Thymus (tissue), 11 donors: Measurements from ENCODE around the gene MMP28. TPM values are rescaled to one million over a fixed set of nuclear protein-coding genes. Genes with fewer than 3 reads are reported as not detected.

Experiments used
- DNase-seq, 9 donors: peaks; one replicate each; pipeline ENCODE4 v3.0.0-alpha.2; 2013; ENCODE audit warnings: low spot score in 9 of 9, low read depth in 6 of 9, missing footprints in 1 of 9
- H3K27ac ChIP-seq, 2 donors: one replicate each; pipeline ENCODE4 v1.5.1; 2013; ENCODE audit warnings: control low read depth in 1 of 2, low read depth in 1 of 2, low read length in 1 of 2, mild to moderate bottlenecking in 1 of 2, moderate library complexity in 1 of 2
- H3K27me3 ChIP-seq, 2 donors: one replicate each; pipeline ENCODE4 v1.5.1; 2013; ENCODE audit warnings: low read length in 1 of 2; ENCODE audit not compliant: control insufficient read depth in 2 of 2, insufficient read depth in 1 of 2
- H3K36me3 ChIP-seq, 2 donors: one replicate each; pipeline ENCODE4 v1.5.1; 2013; ENCODE audit warnings: low read length in 1 of 2, mild to moderate bottlenecking in 1 of 2, moderate library complexity in 1 of 2; ENCODE audit not compliant: control insufficient read depth in 2 of 2, insufficient read depth in 2 of 2
- H3K4me1 ChIP-seq, 2 donors: one replicate each; pipeline ENCODE4 v1.5.1; 2013; ENCODE audit warnings: low read length in 2 of 2; ENCODE audit not compliant: control insufficient read depth in 2 of 2, insufficient read depth in 2 of 2
- H3K4me3 ChIP-seq, 2 donors: one replicate each; pipeline ENCODE4 v1.5.1; 2013; ENCODE audit warnings: low read length in 2 of 2, control low read depth in 1 of 2, mild to moderate bottlenecking in 1 of 2
- H3K9me3 ChIP-seq, 2 donors: one replicate each; pipeline ENCODE4 v1.5.1; 2013; ENCODE audit warnings: low read length in 1 of 2, mild to moderate bottlenecking in 1 of 2; ENCODE audit not compliant: control insufficient read depth in 2 of 2, insufficient read depth in 1 of 2
- WGBS: extraction: QIAGEN DNeasy Blood & Tissue Kit; methylation state at CpG from one replicate; pipeline ENCODE4 v1.1.7; 2013; 5-methylcytosine and 5-hydroxymethylcytosine counted together
- polyA plus RNA-seq: library from polyadenylated mRNA; stranded (reverse); fragments of 200-250 nt; gene quantifications from one replicate; pipeline ENCODE4 v1.2.3, GENCODE V29; 2013
- total RNA-seq: library from RNA; stranded (reverse); fragments of 120-200 nt; gene quantifications from one replicate; pipeline ENCODE4 v1.2.4, GENCODE V29; 2013
- donor health status: healthy.

The MMP28 gene
- total and polyA plus RNA-seq, 2 donors: 1.1 to 4.7 TPM

DNA sequence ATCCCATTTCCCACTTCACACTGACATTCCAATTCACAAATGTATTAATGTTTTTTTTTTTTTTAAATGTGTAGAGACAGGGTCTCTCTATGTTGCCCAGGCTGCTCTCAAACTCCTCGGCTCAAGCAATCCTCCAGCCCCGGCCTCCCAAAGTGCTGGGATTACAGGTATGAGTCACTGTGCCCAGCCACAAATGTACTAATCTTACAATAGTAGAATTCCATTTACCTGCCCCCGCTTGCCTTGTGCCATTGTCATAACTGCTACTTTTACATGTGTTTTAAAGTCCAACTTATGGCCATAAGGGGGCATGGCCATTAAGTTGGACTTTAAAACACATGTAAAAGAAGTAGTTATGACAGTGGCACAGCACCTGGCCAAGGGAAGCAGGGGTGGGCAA lies 4.6 kb downstream of the MMP28 start:
- Histone ChIP-seq H3K36me3 (no peaks in the 10 kb centered on the region), H3K27me3 (peaks cover 25 to 42% of the 10 kb centered on the region in 2 donors), H3K4me3 (no peak overlapping the region), H3K27ac (no peak overlapping the region), H3K9me3 (no peaks in the 10 kb centered on the region), H3K4me1 (peaks cover 7 to 8% of the 10 kb centered on the region in 2 donors)
- WGBS: 96% methylated on average over 3 of the region's 3 CpGs
- DNase-seq: no peak

DNA sequence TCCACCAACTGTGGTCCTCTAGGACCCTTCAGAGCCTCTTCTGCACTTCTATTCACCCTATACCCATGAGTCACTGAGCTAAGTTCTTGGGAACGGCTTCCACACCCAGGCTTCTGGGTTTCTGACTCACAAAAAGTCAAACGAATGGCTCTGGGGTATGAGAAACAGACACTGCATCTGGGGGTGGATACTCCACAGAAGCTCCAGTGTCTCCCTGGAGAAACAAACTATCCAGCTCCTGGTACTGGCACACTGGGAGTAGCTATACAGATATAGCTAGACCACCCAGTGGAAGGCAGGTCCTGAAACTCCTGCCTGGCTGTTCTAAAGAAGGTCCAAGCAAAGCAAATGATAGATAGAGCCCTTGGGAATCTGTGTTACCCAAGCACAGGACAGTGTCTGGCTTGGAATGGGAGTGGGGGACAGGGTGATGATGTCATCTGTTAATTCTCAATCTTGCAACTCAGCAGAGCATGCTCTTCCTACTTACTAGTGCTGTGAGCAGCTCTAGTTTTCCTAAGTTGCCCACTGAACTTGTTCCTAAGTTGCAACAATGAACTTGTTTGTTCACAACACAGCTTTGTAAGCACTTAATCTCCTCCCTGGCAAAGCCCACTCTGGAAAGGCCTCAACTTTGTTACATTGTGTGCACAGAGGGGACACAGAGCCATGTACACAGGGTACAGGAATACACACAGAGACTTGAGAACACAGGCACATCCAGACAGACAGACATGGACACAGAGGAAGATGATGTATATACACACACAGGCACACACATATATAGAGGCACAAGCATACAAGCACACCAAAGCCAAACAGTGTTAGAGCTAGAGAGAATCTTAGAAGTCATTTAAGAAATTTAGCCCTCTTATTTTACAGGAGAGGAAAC lies 6.7 kb downstream of the MMP28 start:
- 86% methylated on average over 2 of the region's 2 CpGs for WGBS
- Histone ChIP-seq H3K9me3 (no peaks in the 10 kb centered on the region), H3K4me3 (no peak overlapping the region), H3K4me1 (peaks cover 0 to 3% of the 10 kb centered on the region in 2 donors), H3K27ac (no peak overlapping the region), H3K27me3 (peaks cover 9 to 20% of the 10 kb centered on the region in 2 donors), H3K36me3 (no peaks in the 10 kb centered on the region)
- no peak for DNase-seq

DNA sequence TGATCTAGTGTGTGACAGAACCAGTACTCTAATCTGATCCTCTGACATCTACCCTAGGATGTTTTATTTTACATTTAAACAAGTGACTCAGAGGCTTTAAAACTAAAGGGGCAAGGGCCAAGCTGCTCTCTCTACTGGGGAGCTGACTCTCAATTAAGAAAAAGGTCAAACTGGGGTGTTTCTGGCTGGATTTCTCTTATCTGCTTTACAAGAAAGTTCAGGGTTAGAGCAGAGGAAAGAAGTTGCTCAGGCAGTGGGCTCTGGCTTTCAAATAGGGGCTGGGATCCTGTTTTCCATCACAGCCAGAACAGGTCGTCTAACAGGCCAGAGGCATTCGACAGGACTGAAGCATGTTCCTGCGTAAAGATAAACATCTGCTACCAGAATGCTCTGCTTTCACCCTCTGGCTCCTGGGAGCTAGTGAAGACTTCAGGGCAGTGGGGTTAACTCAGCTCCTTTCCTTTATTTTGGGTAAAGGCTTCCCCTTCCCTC lies 8.5 kb downstream of the MMP28 start:
- no peaks in the 10 kb centered on the region for H3K36me3 ChIP-seq
- no peak for DNase-seq
- H3K4me1 ChIP-seq: peaks cover 0 to 3% of the 10 kb centered on the region in 2 donors
- WGBS: 79% methylated on average over 3 of the region's 3 CpGs
- no peak overlapping the region for H3K4me3 ChIP-seq
- H3K9me3 ChIP-seq: no peaks in the 10 kb centered on the region
- no peak overlapping the region for H3K27ac ChIP-seq
- H3K27me3 ChIP-seq: peaks cover 0 to 8% of the 10 kb centered on the region in 2 donors

DNA sequence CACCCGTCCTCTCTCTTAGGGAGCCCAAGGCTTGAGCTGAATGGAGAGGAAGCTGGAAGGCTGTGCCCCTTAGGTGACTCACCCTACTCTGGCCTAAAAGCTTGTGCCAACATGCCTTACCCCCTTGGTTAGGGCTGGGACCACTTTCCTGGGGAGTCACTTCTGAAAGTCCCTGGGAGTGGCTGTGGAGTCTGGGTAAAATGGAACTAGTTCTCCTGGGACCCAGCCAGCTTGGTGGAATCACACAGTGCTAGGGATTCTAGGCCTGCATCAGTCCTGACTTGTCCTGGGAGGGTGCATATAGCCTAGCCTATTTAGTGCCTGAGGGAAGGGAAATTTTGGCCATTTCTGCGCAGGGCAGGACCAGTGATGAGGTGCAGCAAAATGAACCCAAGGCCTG lies 10.5 kb downstream of the MMP28 start:
- Histone ChIP-seq H3K9me3 (no peaks in the 10 kb centered on the region), H3K36me3 (no peaks in the 10 kb centered on the region), H3K27me3 (peaks cover 0 to 4% of the 10 kb centered on the region in 2 donors), H3K27ac (no peak overlapping the region), H3K4me1 (peaks cover 0 to 3% of the 10 kb centered on the region in 2 donors), H3K4me3 (no peak overlapping the region)
- DNase-seq: no peak
- WGBS: 92% methylated on average over 2 of the region's 2 CpGs

DNA sequence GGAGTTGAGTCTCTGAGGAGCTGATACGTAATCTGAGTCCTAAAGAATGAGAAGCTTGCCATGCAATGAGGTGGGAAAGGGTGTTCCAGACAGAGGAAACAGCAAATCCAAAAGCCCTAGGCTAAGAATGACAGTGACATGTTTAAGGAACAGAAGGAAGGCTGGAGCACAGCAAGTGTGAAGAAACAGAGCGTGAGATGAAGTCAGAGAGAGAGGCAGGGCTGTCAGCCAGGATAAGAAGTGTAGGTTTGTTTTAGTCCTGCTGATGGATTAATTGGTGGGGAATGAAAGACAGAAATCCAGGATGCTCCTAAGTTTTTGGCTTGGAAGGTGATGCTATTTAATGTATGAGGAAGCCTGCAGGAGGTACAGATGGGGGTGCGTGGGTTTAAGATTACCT lies 14.5 kb downstream of the MMP28 start:
- 94% methylated on average over 3 of the region's 3 CpGs for WGBS
- no peaks in the 10 kb centered on the region for H3K9me3 ChIP-seq
- no peak overlapping the region for H3K27ac ChIP-seq
- H3K4me1 ChIP-seq: peaks cover 0 to 3% of the 10 kb centered on the region in 2 donors
- no peak for DNase-seq
- H3K36me3 ChIP-seq: no peaks in the 10 kb centered on the region
- no peak overlapping the region for H3K4me3 ChIP-seq
- H3K27me3 ChIP-seq: no peaks in the 10 kb centered on the region

DNA sequence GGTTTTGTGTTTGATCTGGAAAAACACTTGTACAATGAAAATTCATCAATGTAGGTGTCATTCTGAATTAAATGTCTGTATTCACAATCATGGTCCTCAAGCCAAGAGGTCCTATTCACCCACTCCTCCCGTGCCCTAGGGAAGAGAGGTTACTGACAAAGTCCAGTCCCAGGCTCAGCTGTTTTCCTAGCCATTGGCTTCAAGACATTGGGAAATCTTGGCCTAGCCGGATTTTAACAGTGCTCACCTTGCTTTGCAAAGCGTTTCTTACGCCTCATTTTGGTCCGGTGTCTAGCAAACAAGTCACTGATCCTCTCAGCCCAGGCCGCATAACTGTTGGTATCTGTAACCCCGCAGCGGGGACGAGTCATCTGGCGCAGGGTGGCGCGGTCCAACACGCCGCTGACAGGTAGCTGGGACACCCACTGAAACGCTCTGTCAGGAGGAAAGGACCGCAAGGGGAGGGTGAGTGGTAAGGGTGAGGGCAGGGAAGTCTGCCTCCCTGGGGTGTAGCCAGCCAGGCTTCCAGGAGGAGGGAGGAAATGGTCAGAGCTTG lies 16.7 kb downstream of the MMP28 start:
- Histone ChIP-seq H3K4me3 (no peak overlapping the region), H3K27me3 (no peaks in the 10 kb centered on the region), H3K36me3 (no peaks in the 10 kb centered on the region), H3K4me1 (peaks cover under 1 to 8% of the 10 kb centered on the region in 2 donors), H3K27ac (no peak overlapping the region), H3K9me3 (no peaks in the 10 kb centered on the region)
- 98% methylated on average over 16 of the region's 16 CpGs for WGBS
- no peak for DNase-seq

DNA sequence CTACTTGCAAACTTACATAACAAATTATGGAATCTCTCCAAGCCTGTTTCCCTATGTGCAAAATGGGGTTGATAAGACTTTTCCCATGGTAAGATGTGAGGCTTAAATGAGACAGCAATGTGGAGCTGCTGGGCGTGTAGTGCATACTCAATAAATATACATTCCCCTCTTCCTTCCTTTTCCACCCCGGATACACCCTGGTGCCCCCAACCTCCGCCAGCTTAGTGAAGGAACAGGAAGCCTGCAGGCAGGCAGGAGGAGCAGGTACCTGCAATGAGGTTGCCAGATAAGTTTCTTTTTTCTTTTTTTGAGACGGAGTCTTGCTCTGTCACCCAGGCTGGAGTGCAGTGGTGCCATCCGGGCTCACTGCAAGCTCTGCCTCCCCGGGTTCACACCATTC lies 19.9 kb downstream of the MMP28 start:
- no peak for DNase-seq
- peaks cover 0 to 2% of the 10 kb centered on the region in 2 donors for H3K27me3 ChIP-seq
- no peak overlapping the region for H3K4me3 ChIP-seq
- H3K4me1 ChIP-seq: peaks cover 9 to 20% of the 10 kb centered on the region in 2 donors
- H3K27ac ChIP-seq: no peak overlapping the region
- H3K36me3 ChIP-seq: no peaks in the 10 kb centered on the region
- no peaks in the 10 kb centered on the region for H3K9me3 ChIP-seq
- 38% methylated on average over 6 of the region's 6 CpGs for WGBS

DNA sequence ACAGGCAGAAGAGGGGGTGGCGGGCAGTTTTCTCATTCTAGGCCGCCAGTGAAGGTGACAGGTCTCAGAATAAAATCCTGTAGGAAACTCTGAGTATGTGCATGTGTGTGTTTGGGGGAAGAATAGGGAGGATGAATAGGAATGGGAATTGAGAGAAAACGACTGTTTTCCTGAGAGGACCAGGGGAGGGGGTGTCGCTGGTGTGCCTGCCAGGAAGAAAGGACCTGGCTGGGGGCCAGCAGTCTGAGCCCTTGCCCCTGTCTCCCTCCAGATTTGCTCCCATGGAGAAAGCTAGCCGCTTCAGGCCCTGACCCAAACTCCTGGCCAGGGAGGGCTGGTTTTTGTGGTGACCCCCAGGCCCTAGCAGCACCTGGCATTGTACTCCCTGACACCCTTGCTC lies 20.4 kb downstream of the MMP28 start:
- no peak overlapping the region for H3K27ac ChIP-seq
- H3K9me3 ChIP-seq: no peaks in the 10 kb centered on the region
- H3K27me3 ChIP-seq: peaks cover 0 to 2% of the 10 kb centered on the region in 2 donors
- H3K36me3 ChIP-seq: no peaks in the 10 kb centered on the region
- H3K4me3 ChIP-seq: no peak overlapping the region
- 94% methylated on average over 5 of the region's 5 CpGs for whole genome bisulfite sequencing
- H3K4me1 ChIP-seq: peaks cover 9 to 20% of the 10 kb centered on the region in 2 donors
- no peak for DNase-seq

DNA sequence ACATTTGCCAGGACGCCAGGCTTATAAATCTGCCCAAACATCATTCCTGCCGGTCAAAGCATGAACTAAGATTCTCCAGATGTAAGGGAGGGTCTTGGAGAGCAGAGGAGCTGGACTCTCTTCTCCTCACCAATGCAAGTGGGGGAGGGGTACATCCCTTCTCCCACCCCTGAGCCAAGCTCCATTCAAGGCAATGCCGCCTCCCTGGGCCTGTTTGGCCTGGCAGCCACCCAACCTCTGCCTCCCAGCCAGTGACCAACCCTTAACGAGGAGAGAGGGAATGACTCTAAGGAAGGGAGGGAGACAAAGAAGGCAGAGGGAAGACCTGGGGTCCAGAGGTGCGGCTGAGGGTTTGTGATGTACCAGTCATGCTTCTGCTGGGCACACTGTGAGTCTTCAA lies 20.9 kb downstream of the MMP28 start:
- WGBS: 95% methylated on average over 5 of the region's 5 CpGs
- no peak overlapping the region for H3K4me3 ChIP-seq
- H3K36me3 ChIP-seq: no peaks in the 10 kb centered on the region
- H3K4me1 ChIP-seq: peaks cover 9 to 20% of the 10 kb centered on the region in 2 donors
- H3K27ac ChIP-seq: no peak overlapping the region
- H3K9me3 ChIP-seq: peaks cover 0 to 1% of the 10 kb centered on the region in 2 donors
- DNase-seq: no peak
- peaks cover 0 to 2% of the 10 kb centered on the region in 2 donors for H3K27me3 ChIP-seq
